Chondrocyte (in vitro differentiated cells): ENCODE measurements around the gene ANKRD17. TPM values are rescaled to one million over a fixed set of nuclear protein-coding genes. Genes with fewer than 3 reads are reported as not detected.
"Not testable (repeated sequence)": the region's sequence is repeated elsewhere in the genome, so short reads cannot be mapped to it uniquely, and the experiment has no call there.

Experiments
- DNase-seq: peaks from one replicate; pipeline ENCODE4 v3.0.0; 2021; ENCODE audit warnings: mixed read lengths, low spot score
- H3K27ac Mint-ChIP-seq: one replicate; pipeline ENCODE4 v1.8.0; 2021; ENCODE audit warnings: mild to moderate bottlenecking, moderate library complexity, mixed read lengths; ENCODE audit not compliant: unreplicated experiment
- H3K27me3 Mint-ChIP-seq: 2 replicates; pipeline ENCODE4 v1.8.0; 2021; ENCODE audit warnings: low read depth, mixed read lengths
- H3K36me3 Mint-ChIP-seq: 2 replicates; pipeline ENCODE4 v1.8.0; 2021; ENCODE audit warnings: low read depth, mixed read lengths
- H3K4me1 Mint-ChIP-seq: 2 replicates; pipeline ENCODE4 v1.8.0; 2021; ENCODE audit warnings: low read depth, mild to moderate bottlenecking, mixed read lengths
- H3K4me3 Mint-ChIP-seq: one replicate; pipeline ENCODE4 v1.8.0; 2021; ENCODE audit warnings: mild to moderate bottlenecking, moderate library complexity, mixed read lengths; ENCODE audit not compliant: unreplicated experiment
- H3K9me3 Mint-ChIP-seq: 2 replicates; pipeline ENCODE4 v1.8.0; 2021; ENCODE audit warnings: low read depth, mixed read lengths
- total RNA-seq: library from RNA; stranded (reverse); gene quantifications from 3 replicates; pipeline ENCODE4 v1.2.1, GENCODE V29; 2021
- TF ChIP-seq, protein P1 (sequence below): fragments of 200-600 bp; sonication (generic); IDR thresholded peaks from 2 replicates; pipeline ENCODE4 v1.5.0; 2021; ENCODE audit warnings: antibody characterized with exemption, mild to moderate bottlenecking, moderate library complexity

Gene ANKRD17
- total RNA-seq, 1 donor from 2014 or later, result 55.1 TPM

DNA sequence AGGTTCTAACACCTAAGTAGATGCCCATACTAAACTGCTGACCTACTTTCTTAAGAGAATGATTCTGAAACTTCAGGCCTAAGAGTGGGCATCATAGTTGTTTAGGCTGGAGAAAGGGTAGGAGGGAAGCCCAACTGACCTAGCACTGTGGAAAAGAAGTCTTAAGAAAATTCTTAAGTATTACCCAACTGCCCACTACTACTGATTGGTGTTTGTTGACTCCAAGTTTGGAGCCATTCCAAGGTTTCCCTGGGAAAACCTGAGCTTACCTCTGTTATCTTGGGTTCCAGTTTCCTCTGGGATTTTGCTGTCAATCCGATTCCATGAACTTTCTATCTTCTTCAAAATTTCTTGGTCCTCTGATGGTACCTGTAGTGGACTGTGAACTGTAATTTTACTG lies 23.9 kb downstream of the ANKRD17 start:
- peaks cover 11% of the 10 kb centered on the region for H3K36me3 Mint-ChIP-seq
- no peak overlapping the region for H3K4me3 Mint-ChIP-seq
- TF ChIP-seq, protein P1, sequence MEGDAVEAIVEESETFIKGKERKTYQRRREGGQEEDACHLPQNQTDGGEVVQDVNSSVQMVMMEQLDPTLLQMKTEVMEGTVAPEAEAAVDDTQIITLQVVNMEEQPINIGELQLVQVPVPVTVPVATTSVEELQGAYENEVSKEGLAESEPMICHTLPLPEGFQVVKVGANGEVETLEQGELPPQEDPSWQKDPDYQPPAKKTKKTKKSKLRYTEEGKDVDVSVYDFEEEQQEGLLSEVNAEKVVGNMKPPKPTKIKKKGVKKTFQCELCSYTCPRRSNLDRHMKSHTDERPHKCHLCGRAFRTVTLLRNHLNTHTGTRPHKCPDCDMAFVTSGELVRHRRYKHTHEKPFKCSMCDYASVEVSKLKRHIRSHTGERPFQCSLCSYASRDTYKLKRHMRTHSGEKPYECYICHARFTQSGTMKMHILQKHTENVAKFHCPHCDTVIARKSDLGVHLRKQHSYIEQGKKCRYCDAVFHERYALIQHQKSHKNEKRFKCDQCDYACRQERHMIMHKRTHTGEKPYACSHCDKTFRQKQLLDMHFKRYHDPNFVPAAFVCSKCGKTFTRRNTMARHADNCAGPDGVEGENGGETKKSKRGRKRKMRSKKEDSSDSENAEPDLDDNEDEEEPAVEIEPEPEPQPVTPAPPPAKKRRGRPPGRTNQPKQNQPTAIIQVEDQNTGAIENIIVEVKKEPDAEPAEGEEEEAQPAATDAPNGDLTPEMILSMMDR, result no peak
- no peaks in the 10 kb centered on the region for H3K27me3 Mint-ChIP-seq
- H3K9me3 Mint-ChIP-seq, result no peaks in the 10 kb centered on the region
- no peak for DNase-seq
- peaks cover 2% of the 10 kb centered on the region for H3K4me1 Mint-ChIP-seq
- no peak overlapping the region for H3K27ac Mint-ChIP-seq

DNA sequence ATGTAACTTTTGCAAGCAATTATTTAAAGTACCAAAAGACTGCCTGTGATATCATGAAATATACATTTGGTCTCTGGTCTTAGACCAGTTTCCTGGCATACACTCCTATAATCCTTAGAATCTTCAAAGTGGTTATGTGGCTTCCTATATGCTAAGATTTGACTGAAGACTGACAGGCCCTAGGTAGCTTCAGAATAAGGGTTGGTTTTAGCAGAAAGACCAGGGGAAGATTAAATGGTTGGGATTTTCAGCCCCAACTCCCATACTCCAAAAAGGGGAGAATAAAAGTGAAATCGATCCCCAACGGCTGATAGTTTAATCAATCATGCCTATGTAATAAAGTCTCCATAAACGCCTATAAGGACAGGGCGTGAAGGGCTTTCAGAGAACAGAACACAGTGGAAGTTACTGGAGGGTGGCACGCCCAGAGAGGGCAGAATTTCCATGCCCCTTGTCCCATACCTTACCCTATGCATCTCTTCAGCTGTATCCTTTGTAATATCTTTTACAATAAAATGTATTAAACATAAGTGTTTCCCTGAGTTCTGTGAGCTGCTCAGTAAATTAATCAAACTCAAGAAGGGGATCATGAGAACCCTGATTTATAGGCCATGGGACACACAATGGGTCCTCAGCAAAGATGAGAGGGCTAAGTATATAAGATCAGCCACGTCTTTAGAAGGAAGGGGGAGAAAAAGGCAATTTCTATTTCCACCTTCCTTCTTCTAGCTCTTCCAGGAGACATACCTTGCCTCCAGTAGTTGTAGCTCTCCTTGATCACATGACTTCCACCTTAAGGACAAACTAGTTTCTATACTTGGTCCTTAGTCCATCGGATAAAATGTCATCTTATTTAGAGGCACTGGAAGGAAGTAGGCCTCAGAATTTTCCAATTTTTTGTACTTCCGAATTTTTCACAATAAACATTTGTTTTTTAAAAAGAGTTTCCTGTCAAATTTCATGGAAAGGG lies 26.8 kb downstream of the ANKRD17 start:
- TF ChIP-seq, protein P1, result no peak
- Mint-ChIP-seq H3K27ac (no peak overlapping the region), H3K4me3 (no peak overlapping the region), H3K36me3 (peaks cover 11% of the 10 kb centered on the region), H3K4me1 (no peaks in the 10 kb centered on the region), H3K9me3 (no peaks in the 10 kb centered on the region), H3K27me3 (no peaks in the 10 kb centered on the region)
- no peak for DNase-seq

DNA sequence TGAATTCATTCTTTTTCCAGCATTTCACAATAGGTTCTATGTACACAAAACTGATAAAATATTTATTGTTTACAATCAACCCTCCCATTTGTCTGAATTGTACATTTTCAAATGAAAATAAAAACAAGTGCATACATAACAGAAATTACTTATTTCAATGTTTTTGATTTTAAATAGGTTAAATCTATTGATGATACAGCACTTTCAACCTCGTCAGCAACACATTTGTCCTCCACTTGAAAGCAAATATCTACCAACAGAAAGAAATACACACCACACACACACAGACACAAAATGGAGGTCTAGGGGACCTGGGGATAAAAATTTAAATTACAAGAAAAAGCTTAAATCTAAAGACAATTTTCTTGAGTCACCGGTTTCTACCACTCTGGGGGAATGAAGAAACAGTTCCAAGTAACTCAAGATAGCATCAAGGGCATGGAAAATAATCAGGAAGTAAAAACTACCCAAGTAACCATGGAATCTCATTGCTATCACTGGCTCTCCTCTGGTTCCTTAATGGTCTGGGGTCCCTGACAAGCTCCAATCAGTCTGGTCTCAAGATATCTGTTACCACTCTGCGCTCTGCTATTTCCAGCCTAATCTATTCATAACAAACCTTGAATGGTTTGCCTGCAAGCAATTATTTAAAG lies 27.6 kb downstream of the ANKRD17 start:
- Mint-ChIP-seq H3K4me1 (no peaks in the 10 kb centered on the region), H3K27ac (peak overlapping the region; percentile 23), H3K27me3 (no peaks in the 10 kb centered on the region), H3K9me3 (no peaks in the 10 kb centered on the region), H3K4me3 (no peak overlapping the region), H3K36me3 (peaks cover 11% of the 10 kb centered on the region)
- no peak for DNase-seq
- TF ChIP-seq, protein P1, result no peak

DNA sequence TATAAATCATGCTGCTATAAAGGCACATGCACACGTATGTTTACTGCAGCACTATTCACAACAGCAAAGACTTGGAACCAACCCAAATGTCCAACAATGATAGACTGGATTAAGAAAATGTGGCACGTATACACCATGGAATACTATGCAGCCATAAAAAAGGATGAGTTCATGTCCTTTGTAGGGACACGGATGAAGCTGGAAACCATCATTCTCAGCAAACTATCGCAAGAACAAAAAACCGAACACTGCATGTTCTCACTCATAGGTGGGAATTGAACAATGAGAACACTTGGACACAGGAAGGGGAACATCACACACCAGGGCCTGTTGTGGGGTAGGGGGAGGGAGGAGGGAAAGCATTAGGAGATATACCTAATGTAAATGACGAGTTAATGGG lies 29.8 kb downstream of the ANKRD17 start:
- H3K9me3 Mint-ChIP-seq, DNase-seq, H3K4me1 Mint-ChIP-seq, H3K27ac Mint-ChIP-seq, H3K36me3 Mint-ChIP-seq, H3K4me3 Mint-ChIP-seq, H3K27me3 Mint-ChIP-seq: not testable (repeated sequence)

DNA sequence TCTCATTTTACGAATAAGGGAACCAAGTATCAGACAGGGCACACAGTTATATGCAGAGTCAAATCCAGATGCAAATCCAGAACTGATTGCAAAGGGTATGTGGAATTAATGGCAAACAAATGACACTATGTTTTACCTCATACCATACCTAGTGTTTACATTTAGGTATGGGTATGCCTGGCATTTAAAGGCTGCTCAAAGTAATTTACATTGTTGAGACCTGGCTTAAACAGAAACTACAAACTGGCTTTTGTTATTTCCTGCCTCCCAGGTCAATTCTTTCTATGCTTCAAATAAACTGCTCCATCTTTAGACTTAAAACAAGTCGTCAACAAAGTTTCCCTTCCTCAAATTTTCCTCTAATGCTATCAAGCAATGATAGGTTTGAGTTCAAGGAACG lies 33.7 kb downstream of the ANKRD17 start:
- H3K9me3 Mint-ChIP-seq, result no peaks in the 10 kb centered on the region
- no peak overlapping the region for H3K27ac Mint-ChIP-seq

More for the DNA sequence above, 33.7 kb downstream of the ANKRD17 start:
- Mint-ChIP-seq H3K36me3 (no peaks in the 10 kb centered on the region), H3K4me1 (peaks cover 33% of the 10 kb centered on the region), H3K4me3 (no peak overlapping the region), H3K27me3 (no peaks in the 10 kb centered on the region)
- TF ChIP-seq, protein P1, result no peak
- DNase-seq, result no peak
